ENCODE results near the gene ARL10. TPM values are rescaled to one million over a fixed set of nuclear protein-coding genes. Genes with fewer than 3 reads are reported as not detected.

Gene ARL10
- total RNA-seq, 1 donor from 2014 or later = 29.5 TPM

- H3K9me3 Mint-ChIP-seq (ENCODE audit: low read depth) = peaks cover 10% of the 10 kb centered on the region
- peaks cover 2% of the 10 kb centered on the region for H3K36me3 Mint-ChIP-seq (ENCODE audit: insufficient read depth)
- no peak overlapping the region for H3K27ac Mint-ChIP-seq
- TF ChIP-seq CTCF (IDR thresholded peaks at IDR 0.05; ENCODE audit: unreplicated experiment) = no peak
- no peak for DNase-seq (ENCODE audit: low spot score, unreplicated experiment)
- no peaks in the 10 kb centered on the region for H3K27me3 Mint-ChIP-seq
- no peaks in the 10 kb centered on the region for H3K4me1 Mint-ChIP-seq (ENCODE audit: low read depth)
- H3K4me3 Mint-ChIP-seq (ENCODE audit: low read depth) = no peak overlapping the region
These were observed 61.6 kb downstream of the ARL10 start for GRCh38 chr5:176426876-176427275.

- H3K4me1 Mint-ChIP-seq (ENCODE audit: low read depth) = no peaks in the 10 kb centered on the region
- no peak overlapping the region for H3K27ac Mint-ChIP-seq
- peaks cover 9% of the 10 kb centered on the region for H3K9me3 Mint-ChIP-seq (ENCODE audit: low read depth)
- H3K36me3 Mint-ChIP-seq (ENCODE audit: insufficient read depth) = peaks cover 3% of the 10 kb centered on the region
- no peak overlapping the region for H3K4me3 Mint-ChIP-seq (ENCODE audit: low read depth)
- no peak for DNase-seq (ENCODE audit: low spot score, unreplicated experiment)
- no peak for TF ChIP-seq CTCF (IDR thresholded peaks at IDR 0.05; ENCODE audit: unreplicated experiment)
- H3K27me3 Mint-ChIP-seq = no peaks in the 10 kb centered on the region
These were observed 62.7 kb downstream of the ARL10 start for GRCh38 chr5:176427971-176428370.

DNA sequence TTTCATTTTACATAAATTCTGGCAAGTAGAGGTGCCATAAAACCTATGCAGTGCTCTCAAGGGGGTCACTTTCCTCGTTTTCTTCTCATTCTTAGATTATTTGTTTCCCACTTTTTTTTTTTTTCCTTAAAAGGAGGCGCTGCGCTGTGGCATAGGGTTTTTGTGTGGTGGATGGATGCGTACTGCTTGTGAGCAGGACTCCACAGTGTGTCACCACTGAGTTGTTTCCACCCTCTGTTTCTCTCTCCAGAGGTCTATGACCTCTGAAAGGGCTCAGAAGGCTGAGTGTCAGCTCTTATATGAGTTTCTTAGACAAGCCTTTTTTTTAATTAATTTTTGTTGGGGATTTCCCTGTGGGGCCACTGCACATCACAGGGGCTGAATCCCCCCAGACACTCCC, 64.7 kb downstream of the ARL10 start:
- no peak for TF ChIP-seq CTCF (IDR thresholded peaks at IDR 0.05; ENCODE audit: unreplicated experiment)
- Mint-ChIP-seq H3K9me3 (ENCODE audit: low read depth) (peaks cover 9% of the 10 kb centered on the region), H3K27me3 (no peaks in the 10 kb centered on the region), H3K36me3 (ENCODE audit: insufficient read depth) (peaks cover 3% of the 10 kb centered on the region), H3K4me1 (ENCODE audit: low read depth) (no peaks in the 10 kb centered on the region), H3K4me3 (ENCODE audit: low read depth) (no peak overlapping the region), H3K27ac (no peak overlapping the region)
- DNase-seq (ENCODE audit: low spot score, unreplicated experiment) = no peak

Small RNA genes lying within 50 kb of the gene (microRNA-seq; reads per million reads assigned to microRNA genes)
- gene MIR1271 (ENCODE audit: borderline number of aligned reads, unreplicated experiment) = 6.6 reads per million, percentile 6 among the genes with 10 or more reads in this experiment

Other genes starting within 250 kb of the ARL10 start
- gene SIMC1, start 127.1 kb upstream of the ARL10 start, total RNA-seq = 33.0 and 35.7 TPM in 2 replicates
- gene KIAA1191, start 3.7 kb upstream of the ARL10 start, total RNA-seq = 109 and 111 TPM in 2 replicates
- gene NOP16, start 23.1 kb downstream of the ARL10 start, total RNA-seq = 21.9 and 26.4 TPM in 2 replicates
- 88.0 and 96.8 TPM in 2 replicates for gene HIGD2A, start 23.3 kb downstream of the ARL10 start, total RNA-seq
- 27.9 and 29.1 TPM in 2 replicates for gene CLTB, start 51.1 kb downstream of the ARL10 start, total RNA-seq
- gene FAF2, start 82.9 kb downstream of the ARL10 start, total RNA-seq = 53.6 and 54.6 TPM in 2 replicates
- 153 and 156 TPM in 2 replicates for gene RNF44, start 171.9 kb downstream of the ARL10 start, total RNA-seq
- gene CDHR2, start 183.9 kb downstream of the ARL10 start, total RNA-seq = 1.5 and 1.6 TPM in 2 replicates
- 5.9 TPM in 2 replicates for gene GPRIN1, start 244.7 kb downstream of the ARL10 start, total RNA-seq